Activated CD4-positive, CD25-positive, alpha-beta regulatory T cell treated with anti-CD3 and anti-CD28 coated beads, Interleukin-2, amount 50 U/mL, for 72 hours (primary cell): Measurements from ENCODE around the gene ULK2.
"Not testable (repeated sequence)": the region's sequence is repeated elsewhere in the genome, so short reads cannot be mapped to it uniquely, and the experiment has no call there.

Experiments used
- DNase-seq: peaks from one replicate; pipeline ENCODE4 v3.0.0; 2021

Gene ULK2

GRCh38 chr17:19867329-19868078, at the start of gene ULK2:
Gene ULK2 (minus strand): TSS chr17:19867936. CDS start chr17:19867417, 519 bp downstream.
- peak; percentile 65 for DNase-seq

GRCh38 chr17:19915245-19915978, 47.7 kb upstream of the ULK2 start:
- no peak for DNase-seq

GRCh38 chr17:19911033-19911432, 43.3 kb upstream of the ULK2 start:
- DNase-seq, result no peak

- no peak for DNase-seq
These were observed 41.4 kb upstream of the ULK2 start for GRCh38 chr17:19909139-19909538.

- DNase-seq, result no peak
These were observed 37.8 kb upstream of the ULK2 start for GRCh38 chr17:19905502-19905901.

GRCh38 chr17:19904924-19905323, 37.2 kb upstream of the ULK2 start:
- DNase-seq, result no peak

- no peak for DNase-seq
These were observed 36.7 kb upstream of the ULK2 start for GRCh38 chr17:19904412-19904811.

- no peak for DNase-seq
These were observed 33.1 kb upstream of the ULK2 start for GRCh38 chr17:19900809-19901208.

GRCh38 chr17:19897903-19898302, 30.2 kb upstream of the ULK2 start:
- no peak for DNase-seq

GRCh38 chr17:19897090-19897837, 29.5 kb upstream of the ULK2 start:
- no peak for DNase-seq

GRCh38 chr17:19896679-19897078, 28.9 kb upstream of the ULK2 start:
- DNase-seq, result no peak

GRCh38 chr17:19890554-19890953, 22.8 kb upstream of the ULK2 start:
- DNase-seq, result not testable (repeated sequence)

- DNase-seq, result not testable (repeated sequence)
These were observed 22.3 kb upstream of the ULK2 start for GRCh38 chr17:19890001-19890400.

- no peak for DNase-seq
These were observed 18.4 kb upstream of the ULK2 start for GRCh38 chr17:19886116-19886515.

- no peak for DNase-seq
These were observed 15.9 kb upstream of the ULK2 start for GRCh38 chr17:19883537-19884215.

GRCh38 chr17:19880393-19880792, 12.7 kb upstream of the ULK2 start:
- no peak for DNase-seq

GRCh38 chr17:19877364-19877945, 9.7 kb upstream of the ULK2 start:
- DNase-seq, result no peak

GRCh38 chr17:19876529-19877161, 8.9 kb upstream of the ULK2 start:
- DNase-seq, result no peak

GRCh38 chr17:19874256-19874655, 6.5 kb upstream of the ULK2 start:
- DNase-seq, result no peak

- no peak for DNase-seq
These were observed 5.6 kb upstream of the ULK2 start for GRCh38 chr17:19873346-19873745.

GRCh38 chr17:19868079-19868395, 301 bp upstream of the ULK2 start:
- no peak for DNase-seq

- DNase-seq, result peak; percentile 49
These were observed 732 bp downstream of the ULK2 start for GRCh38 chr17:19867079-19867328.

- no peak for DNase-seq
These were observed 2.7 kb downstream of the ULK2 start for GRCh38 chr17:19865021-19865420.
